GM19324 (cell line): ENCODE results near the gene ZNF574.

Experiments
- ATAC-seq: cut with Tn5 transposase; IDR thresholded peaks from one replicate; pipeline ENCODE4 v1.9.1; 2021; ENCODE audit warnings: mild to moderate bottlenecking, moderate library complexity; ENCODE audit not compliant: unreplicated experiment, low FRiP score

Gene ZNF574

GRCh38 chr19:42053037-42053935 lies 22.7 kb upstream of the ZNF574 start:
- ATAC-seq, result no peak

- no peak for ATAC-seq
Measured at GRCh38 chr19:42054205-42054604, 21.8 kb upstream of the ZNF574 start.

DNA sequence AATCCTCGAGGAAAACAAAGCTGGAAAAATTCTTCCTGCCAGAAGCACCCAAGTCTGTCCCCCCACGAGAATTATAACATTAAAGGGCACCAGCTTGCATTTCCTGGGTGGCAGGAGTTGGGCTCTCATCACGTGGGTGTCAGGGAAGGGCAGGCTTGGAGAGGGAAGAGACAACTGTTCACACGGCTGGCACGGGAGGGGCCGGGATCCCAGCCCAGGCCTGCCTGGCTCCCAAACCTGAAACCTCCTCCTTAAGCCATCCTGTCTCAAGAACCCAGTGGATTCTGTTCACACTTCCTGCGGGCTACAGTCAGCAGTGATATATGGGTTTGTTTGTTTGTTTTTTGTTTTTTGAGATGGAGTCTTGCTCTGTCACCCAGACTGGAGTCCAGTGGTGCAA lies 18.1 kb upstream of the ZNF574 start:
- no peak for ATAC-seq

- no peak for ATAC-seq
Measured at GRCh38 chr19:42059196-42059595, 16.8 kb upstream of the ZNF574 start.

DNA sequence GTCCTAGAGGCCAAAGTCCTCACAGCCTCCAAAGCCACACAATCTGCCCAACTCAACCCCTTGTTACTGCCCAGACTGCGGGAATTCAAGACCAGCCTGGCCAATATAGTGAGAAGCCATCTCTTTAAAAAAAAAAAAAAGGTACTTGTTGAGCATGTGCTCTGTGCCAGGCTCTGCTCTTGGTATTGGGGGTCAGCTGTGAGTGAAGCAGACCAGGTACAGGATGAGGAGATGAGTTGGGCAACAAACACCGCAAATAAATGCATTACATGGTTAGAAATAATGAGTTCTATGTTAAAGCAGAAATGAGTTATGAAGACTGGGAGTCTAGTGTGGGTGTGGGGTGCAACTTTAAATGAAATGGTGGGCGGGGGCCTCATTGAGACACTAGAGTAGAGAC lies 15.8 kb upstream of the ZNF574 start:
- ATAC-seq, result no peak

DNA sequence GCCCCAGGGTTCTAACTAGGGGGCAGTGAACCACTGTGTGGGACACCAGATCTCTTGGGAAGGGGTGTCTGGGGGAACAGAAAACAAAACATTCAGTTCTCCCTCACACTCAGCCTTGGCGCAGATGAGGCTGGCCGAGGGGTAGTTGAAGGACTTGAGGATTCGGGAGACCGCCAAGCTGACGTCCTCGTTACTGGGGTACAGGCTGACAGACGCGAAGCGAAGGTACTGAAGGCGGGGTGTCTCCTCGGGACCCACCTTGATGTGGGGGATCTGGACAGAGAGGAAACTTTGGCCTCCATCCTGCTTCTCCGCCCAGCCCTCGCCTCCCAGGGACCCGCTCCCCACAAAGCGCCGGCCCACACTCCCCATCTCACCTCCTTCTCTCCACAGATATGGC lies 13.6 kb upstream of the ZNF574 start:
- no peak for ATAC-seq

DNA sequence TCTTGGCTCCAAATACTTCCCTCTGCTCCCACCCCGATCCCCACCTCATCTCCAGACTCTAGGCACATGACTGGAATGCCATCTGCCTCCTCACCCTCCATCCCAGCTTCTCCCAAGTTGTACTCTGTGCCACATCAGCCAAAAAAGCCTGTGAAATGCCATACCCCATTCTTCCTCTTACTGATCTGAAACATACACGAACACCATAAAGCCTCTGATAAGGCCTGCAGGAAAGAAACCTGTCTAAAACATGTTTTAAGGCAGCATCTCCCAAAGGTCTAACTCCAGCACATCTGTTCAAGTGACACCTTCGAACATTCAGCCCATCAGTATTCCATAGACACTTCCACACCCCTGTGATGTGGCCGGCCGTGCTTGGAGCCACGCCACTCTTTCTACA lies 11.5 kb upstream of the ZNF574 start:
- ATAC-seq, result no peak

GRCh38 chr19:42065051-42065450 lies 10.9 kb upstream of the ZNF574 start:
- no peak for ATAC-seq

DNA sequence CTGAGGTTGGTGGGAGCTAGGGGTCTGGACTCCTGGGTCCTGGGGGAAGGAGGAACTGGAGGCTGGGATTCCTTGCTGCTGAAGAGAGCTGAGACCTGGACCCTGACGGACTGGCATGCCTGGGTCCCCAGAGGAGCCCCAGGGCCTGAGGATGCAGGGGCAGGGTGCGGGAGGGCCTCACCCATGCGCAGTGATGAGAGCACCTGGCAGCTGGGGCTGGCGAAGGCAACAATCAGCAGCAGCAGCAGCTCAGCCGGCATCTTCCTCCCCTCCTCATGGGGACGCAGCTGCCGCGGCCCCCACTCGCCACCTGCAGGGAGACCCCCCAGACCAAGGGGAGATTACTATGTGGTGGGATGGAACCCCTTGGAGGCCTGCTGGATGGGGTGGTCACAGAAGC lies 10.5 kb upstream of the ZNF574 start:
- ATAC-seq, result no peak

- ATAC-seq, result no peak
Measured at GRCh38 chr19:42066075-42066754, 9.8 kb upstream of the ZNF574 start.

DNA sequence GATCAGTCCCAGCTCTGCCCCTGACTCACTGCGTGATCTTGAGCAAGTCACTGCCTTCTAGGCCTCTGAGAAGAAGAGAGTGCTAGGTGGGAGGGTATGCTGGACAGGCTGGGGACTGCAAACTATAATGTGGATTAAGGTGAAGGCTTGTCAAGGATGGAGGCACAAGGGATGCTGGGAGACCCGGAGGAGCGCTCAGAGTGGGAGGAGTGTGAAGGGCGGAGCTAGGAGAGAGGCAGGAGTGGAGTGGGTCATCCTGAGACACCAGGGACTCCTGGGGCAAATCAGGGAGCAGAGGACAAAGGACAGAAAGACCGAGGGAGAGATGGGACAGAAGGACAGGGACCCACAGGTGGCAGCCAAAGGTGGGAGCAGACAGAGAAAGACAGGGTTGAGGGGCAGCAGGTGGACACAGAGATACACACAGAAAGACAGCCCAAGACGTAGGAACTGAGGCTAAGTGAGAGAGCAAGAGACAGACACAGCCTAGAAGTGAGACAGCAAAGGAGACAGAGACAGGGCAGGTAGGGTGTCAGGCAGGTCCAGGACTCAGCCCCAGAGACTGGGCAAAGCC lies 8.6 kb upstream of the ZNF574 start:
- ATAC-seq, result no peak

GRCh38 chr19:42068361-42068755 lies 7.6 kb upstream of the ZNF574 start:
- ATAC-seq, result no peak

- no peak for ATAC-seq
Measured at GRCh38 chr19:42068756-42069571, 7.0 kb upstream of the ZNF574 start.

GRCh38 chr19:42069619-42070351 lies 6.2 kb upstream of the ZNF574 start, which contains the start of gene GRIK5:
Gene GRIK5 (minus strand): TSS chr19:42070206. CDS start chr19:42065770, 4,436 bp downstream.
- no peak for ATAC-seq

- ATAC-seq, result no peak
Measured at GRCh38 chr19:42071247-42071646, 4.7 kb upstream of the ZNF574 start.

GRCh38 chr19:42074513-42075363 lies 1.2 kb upstream of the ZNF574 start:
- ATAC-seq, result no peak

GRCh38 chr19:42075364-42075615 lies 676 bp upstream of the ZNF574 start:
- ATAC-seq, result peak; percentile 3

DNA sequence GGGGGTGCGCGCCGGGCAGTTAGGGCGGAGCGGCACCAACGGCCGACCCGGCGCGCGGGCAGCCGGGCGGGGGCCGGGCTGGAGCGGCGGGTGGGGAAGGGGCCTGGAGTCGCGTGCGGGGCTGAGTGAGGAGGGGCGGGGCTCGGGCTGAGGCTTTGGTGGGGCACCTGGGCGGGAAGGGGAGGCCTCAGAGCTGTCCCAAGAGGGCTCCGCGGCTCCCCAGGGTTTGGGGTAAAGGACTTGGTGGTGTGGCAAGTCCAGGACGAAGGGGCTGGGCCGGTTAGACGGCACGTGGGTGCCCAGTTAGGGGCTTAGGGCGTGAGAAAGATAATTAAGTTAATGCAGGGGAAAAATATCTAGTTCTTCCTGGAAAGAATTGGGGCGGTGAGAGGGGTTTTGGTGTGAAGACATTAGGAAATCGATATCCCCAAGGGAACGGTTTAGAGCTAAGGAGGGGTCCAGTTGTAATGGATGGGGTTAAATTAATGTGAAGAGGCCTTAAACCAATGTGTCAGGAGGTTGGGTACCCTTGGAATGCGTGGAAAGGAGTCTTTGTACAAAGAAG lies 496 bp downstream of the ZNF574 start:
- no peak for ATAC-seq

DNA sequence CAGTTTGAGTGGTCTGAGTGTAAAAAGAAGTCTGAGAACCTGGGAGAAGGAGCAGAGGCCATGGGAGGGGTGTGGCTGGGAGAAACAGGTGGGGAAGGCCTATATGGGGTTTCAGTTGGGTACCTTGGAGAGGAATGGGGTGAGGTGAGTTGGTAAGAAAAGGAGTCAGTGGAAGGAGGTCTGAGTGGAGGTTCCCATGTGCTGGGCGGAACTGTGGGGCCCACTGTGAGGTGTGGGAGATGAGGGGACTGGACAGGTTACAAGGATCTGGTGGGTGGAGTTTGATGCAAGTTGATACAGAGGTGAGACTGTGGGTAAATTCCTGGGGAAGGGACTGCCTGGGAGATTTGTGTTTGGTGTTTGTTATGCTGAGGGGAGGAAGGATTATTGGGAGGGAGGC lies 2.1 kb downstream of the ZNF574 start:
- ATAC-seq, result no peak
